Nephron progenitor cell (in vitro differentiated cells): ENCODE results near the gene ZSCAN32.
A peak's percentile ranks its signal among the peaks of the same experiment; 100 is the strongest.

Experiments
- DNase-seq: peaks from one replicate; pipeline ENCODE4 v3.0.0; 2021
- H3K27ac Mint-ChIP-seq: 2 replicates; pipeline ENCODE4 v1.8.0; 2021; ENCODE audit warnings: mild to moderate bottlenecking, moderate library complexity, mixed read lengths
- H3K27me3 Mint-ChIP-seq: 2 replicates; pipeline ENCODE4 v1.8.0; 2021; ENCODE audit warnings: mild to moderate bottlenecking, low read depth, mixed read lengths; ENCODE audit not compliant: poor library complexity
- H3K36me3 Mint-ChIP-seq: 2 replicates; pipeline ENCODE4 v1.8.0; 2021; ENCODE audit warnings: low read depth, mixed read lengths
- H3K4me1 Mint-ChIP-seq: 2 replicates; pipeline ENCODE4 v1.8.0; 2021; ENCODE audit warnings: mixed read lengths
- H3K4me3 Mint-ChIP-seq: 2 replicates; pipeline ENCODE4 v1.8.0; 2021; ENCODE audit warnings: mild to moderate bottlenecking, moderate library complexity, mixed read lengths
- H3K9me3 Mint-ChIP-seq: 2 replicates; pipeline ENCODE4 v1.8.0; 2021; ENCODE audit warnings: mild to moderate bottlenecking, moderate library complexity, mixed read lengths
- TF ChIP-seq, protein P1 (sequence below): fragments of 200-600 bp; sonication (generic); IDR thresholded peaks from 2 replicates; pipeline ENCODE4 v1.5.0; 2021; ENCODE audit warnings: antibody characterized with exemption

ZSCAN32 gene

DNA sequence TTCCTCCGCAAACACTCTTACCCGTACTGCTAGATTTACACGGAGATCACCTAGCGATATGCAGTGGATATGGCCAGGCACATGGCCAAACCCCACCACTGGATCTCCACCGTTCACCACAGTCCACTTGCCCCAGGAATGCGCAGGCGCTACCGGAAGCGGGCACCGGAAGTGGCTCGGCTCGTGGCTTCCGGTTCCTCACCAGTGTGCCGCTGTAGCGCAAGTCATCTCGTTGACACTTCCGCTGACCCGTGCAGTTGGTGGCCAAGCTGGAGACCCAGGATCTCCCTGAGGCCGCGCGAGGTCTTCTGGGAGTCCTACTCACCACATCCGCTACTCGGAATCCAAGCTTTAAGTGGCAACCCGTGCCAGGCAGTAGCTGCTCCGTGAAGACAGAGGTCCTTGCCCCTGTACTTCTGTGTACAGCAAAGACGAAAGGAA, 31.0 kb upstream of the ZSCAN32 start:
- H3K4me1 Mint-ChIP-seq, result no peaks in the 10 kb centered on the region
- H3K27me3 Mint-ChIP-seq, result peaks cover 30% of the 10 kb centered on the region
- peaks cover 16% of the 10 kb centered on the region for H3K36me3 Mint-ChIP-seq
- TF ChIP-seq, protein P1, sequence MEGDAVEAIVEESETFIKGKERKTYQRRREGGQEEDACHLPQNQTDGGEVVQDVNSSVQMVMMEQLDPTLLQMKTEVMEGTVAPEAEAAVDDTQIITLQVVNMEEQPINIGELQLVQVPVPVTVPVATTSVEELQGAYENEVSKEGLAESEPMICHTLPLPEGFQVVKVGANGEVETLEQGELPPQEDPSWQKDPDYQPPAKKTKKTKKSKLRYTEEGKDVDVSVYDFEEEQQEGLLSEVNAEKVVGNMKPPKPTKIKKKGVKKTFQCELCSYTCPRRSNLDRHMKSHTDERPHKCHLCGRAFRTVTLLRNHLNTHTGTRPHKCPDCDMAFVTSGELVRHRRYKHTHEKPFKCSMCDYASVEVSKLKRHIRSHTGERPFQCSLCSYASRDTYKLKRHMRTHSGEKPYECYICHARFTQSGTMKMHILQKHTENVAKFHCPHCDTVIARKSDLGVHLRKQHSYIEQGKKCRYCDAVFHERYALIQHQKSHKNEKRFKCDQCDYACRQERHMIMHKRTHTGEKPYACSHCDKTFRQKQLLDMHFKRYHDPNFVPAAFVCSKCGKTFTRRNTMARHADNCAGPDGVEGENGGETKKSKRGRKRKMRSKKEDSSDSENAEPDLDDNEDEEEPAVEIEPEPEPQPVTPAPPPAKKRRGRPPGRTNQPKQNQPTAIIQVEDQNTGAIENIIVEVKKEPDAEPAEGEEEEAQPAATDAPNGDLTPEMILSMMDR, result no peak
- DNase-seq, result no peak
- H3K4me3 Mint-ChIP-seq, result no peak overlapping the region
- H3K27ac Mint-ChIP-seq, result no peak overlapping the region
- H3K9me3 Mint-ChIP-seq, result peaks cover under 1% of the 10 kb centered on the region

DNA sequence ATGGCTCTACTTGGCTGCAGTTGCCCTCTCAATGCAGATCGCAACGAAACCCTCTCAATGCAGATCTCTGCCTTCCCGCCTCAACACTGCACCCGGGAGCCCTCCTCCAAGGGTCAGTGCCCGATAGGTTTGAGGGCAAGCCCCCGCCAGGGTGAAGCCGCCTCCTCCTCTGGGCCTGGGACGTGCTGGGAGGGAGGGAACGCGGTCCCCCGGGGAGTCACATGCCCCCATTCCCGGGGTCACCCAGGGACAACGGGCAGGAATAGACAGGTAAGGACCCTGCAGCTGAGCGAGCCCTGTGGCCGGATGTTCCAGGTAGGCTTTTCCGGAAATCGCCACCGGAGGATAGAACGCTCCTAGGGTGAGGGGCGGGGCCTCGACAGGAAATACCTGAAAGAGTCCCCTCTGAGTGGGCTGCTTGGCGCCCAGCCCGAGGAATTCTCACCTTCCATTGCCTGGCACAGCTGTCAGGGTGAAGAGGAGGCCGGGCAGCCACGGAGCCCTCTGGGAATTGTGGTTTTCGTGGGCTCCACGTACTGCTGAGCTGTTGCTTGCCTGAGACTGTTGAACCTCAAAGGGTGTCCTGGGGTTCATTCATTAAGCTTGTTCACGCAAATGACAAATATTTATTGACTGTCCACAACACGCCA, 13.1 kb upstream of the ZSCAN32 start:
- Mint-ChIP-seq H3K36me3 (peaks cover 53% of the 10 kb centered on the region), H3K27me3 (peaks cover 5% of the 10 kb centered on the region), H3K4me3 (no peak overlapping the region), H3K4me1 (no peaks in the 10 kb centered on the region), H3K9me3 (peaks cover 96% of the 10 kb centered on the region), H3K27ac (no peak overlapping the region)
- TF ChIP-seq, protein P1, result no peak
- no peak for DNase-seq

DNA sequence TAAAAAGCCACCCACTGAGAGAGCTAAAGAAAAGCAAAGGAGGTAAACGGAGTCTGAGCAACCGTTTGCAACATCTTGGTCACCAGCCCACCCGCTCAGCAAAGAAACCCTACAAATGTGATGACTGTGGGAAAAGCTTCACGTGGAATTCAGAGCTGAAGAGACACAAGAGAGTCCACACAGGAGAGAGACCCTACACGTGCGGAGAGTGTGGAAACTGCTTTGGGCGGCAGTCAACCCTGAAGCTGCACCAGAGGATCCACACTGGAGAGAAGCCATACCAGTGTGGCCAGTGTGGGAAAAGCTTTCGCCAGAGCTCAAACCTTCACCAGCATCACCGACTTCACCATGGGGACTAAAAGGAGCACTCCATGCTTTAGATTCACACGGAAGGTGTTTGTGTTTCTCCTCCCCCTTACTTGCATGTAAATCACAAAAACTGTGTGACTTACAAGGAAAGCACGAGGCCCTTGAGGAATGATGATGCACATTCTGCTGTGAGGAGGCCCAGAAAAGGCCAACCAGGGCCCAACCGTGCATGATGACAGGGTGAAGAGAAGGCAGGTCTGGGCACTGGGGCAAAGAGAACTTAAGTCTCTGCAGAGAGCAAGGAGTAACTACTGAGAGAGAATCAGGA, 7.9 kb upstream of the ZSCAN32 start:
- DNase-seq, result no peak
- no peak overlapping the region for H3K4me3 Mint-ChIP-seq
- H3K27me3 Mint-ChIP-seq, result peaks cover 6% of the 10 kb centered on the region
- no peaks in the 10 kb centered on the region for H3K4me1 Mint-ChIP-seq
- TF ChIP-seq, protein P1, result no peak
- no peak overlapping the region for H3K27ac Mint-ChIP-seq
- peaks cover 100% of the 10 kb centered on the region for H3K9me3 Mint-ChIP-seq
- H3K36me3 Mint-ChIP-seq, result peaks cover 91% of the 10 kb centered on the region

DNA sequence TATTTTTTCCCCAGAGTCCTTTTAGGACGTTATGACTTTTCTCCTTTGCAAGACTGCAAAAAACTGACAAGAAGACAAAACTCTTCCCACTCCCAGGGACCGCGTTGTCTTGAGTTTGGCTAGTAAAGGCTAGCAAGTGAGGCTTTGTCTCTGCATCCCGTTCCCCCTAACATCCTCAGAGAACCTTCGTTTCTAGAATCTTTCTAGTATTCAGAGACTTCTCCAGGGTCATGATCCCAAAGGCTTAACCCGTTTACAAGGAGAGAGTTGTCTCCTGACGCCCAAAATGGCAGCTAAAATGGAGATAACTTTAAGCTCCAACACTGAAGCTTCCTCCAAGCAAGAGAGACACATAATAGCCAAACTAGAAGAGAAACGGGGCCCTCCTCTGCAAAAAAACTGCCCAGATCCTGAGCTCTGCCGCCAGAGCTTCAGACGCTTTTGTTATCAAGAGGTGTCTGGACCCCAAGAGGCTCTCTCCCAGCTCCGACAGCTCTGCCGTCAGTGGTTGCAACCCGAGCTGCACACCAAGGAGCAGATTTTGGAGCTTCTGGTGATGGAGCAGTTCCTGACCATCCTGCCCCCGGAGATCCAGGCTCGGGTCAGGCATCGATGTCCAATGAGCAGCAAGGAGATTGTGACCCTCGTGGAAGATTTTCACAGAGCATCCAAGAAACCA, 1.1 kb upstream of the ZSCAN32 start:
- peaks cover 82% of the 10 kb centered on the region for H3K9me3 Mint-ChIP-seq
- DNase-seq, result peak; percentile 12
- peaks cover 83% of the 10 kb centered on the region for H3K36me3 Mint-ChIP-seq
- TF ChIP-seq, protein P1, result no peak
- peaks cover 3% of the 10 kb centered on the region for H3K27me3 Mint-ChIP-seq
- H3K27ac Mint-ChIP-seq, result peak overlapping the region; percentile 56
- peak overlapping the region; percentile 94 for H3K4me3 Mint-ChIP-seq
- H3K4me1 Mint-ChIP-seq, result peaks cover 14% of the 10 kb centered on the region

DNA sequence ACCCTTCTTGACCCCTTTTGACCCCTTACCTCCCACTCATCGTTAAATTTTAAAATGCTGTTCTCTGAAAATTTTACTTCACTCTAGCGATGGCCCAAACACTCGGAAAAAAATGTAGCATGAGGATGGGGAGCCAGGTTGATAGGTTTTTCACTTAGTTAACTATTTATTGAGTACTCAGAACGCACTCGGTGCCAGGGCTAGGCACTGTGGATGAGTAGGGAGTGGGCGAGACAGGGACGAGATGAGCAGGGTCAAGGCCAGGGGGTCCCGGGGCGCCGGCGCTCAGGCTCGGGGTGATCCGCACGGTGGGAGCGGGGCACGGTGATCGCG, 392 bp downstream of the ZSCAN32 start:
- TF ChIP-seq, protein P1, result no peak
- H3K9me3 Mint-ChIP-seq, result peaks cover 81% of the 10 kb centered on the region

More for the DNA sequence above, 392 bp downstream of the ZSCAN32 start:
- no peak for DNase-seq
- H3K4me1 Mint-ChIP-seq, result peaks cover 14% of the 10 kb centered on the region
- H3K27me3 Mint-ChIP-seq, result peaks cover 3% of the 10 kb centered on the region
- H3K27ac Mint-ChIP-seq, result peak overlapping the region; percentile 60
- peak overlapping the region; percentile 94 for H3K4me3 Mint-ChIP-seq
- peaks cover 83% of the 10 kb centered on the region for H3K36me3 Mint-ChIP-seq
